ENCODE measurements around the gene CASP8.

DNA sequence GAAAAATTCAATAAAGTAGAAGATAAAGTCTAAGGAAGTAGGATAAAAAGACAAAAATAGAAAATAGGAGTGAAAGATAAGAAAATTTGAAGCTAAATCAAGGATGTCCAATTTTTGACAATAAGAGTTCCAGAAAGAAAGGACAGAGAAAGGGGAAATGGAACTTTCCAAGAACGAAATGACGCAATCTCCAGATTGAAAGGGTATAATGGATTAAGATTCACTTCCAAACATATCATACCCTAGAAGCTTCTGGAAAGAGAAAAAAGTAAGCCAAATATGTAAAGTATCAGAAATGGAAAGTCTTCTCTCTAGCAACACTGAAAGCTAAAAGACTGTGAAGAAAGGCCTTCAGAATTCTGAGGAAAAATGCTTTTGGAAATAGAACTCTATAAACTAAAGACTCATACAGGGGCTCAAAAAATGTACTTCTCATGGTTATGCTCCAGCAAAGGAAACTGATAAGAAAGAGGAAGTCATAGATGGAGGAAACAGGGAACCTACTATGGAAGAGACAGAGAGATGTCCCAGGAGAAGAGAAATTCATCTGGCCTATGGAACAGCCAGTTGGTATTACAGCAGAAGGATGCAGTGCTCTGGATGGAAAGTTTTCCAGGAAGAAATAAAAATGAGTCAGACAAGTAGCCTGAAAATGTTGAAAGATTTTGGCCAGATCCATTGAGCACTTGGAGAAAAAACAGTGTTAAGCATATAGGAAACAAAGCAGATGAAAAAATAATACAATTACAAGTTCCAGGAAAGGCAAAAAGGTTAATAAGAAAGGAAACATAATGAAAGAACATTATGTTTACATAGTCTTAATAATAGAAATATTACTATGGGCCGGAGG, 20.1 kb downstream of the CASP8 start:
- no peak for TF ChIP-seq POLR2A (IDR thresholded peaks at IDR 0.05; ENCODE audit: low read depth, low read length)
- TF ChIP-seq, protein P1, sequence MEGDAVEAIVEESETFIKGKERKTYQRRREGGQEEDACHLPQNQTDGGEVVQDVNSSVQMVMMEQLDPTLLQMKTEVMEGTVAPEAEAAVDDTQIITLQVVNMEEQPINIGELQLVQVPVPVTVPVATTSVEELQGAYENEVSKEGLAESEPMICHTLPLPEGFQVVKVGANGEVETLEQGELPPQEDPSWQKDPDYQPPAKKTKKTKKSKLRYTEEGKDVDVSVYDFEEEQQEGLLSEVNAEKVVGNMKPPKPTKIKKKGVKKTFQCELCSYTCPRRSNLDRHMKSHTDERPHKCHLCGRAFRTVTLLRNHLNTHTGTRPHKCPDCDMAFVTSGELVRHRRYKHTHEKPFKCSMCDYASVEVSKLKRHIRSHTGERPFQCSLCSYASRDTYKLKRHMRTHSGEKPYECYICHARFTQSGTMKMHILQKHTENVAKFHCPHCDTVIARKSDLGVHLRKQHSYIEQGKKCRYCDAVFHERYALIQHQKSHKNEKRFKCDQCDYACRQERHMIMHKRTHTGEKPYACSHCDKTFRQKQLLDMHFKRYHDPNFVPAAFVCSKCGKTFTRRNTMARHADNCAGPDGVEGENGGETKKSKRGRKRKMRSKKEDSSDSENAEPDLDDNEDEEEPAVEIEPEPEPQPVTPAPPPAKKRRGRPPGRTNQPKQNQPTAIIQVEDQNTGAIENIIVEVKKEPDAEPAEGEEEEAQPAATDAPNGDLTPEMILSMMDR (IDR thresholded peaks at IDR 0.05; ENCODE audit: extremely low read depth in 1 of 2, insufficient read depth in 1 of 2, low read depth in 1 of 2, low read length in 2 of 2), result no peak
- TF ChIP-seq, protein P2, sequence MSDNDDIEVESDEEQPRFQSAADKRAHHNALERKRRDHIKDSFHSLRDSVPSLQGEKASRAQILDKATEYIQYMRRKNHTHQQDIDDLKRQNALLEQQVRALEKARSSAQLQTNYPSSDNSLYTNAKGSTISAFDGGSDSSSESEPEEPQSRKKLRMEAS (IDR thresholded peaks at IDR 0.05; ENCODE audit: insufficient read depth, insufficient read length), result no peak
